NCI-H2196 treated with DMSO at 0.1 percent for 48 hours (cell line): ENCODE measurements around the gene IL1RAP.

ENCODE experiments used
- DNase-seq: peaks from one replicate; lab custom pipeline; 2025; ENCODE audit not compliant: unreplicated experiment; lab: John Stamatoyannopoulos, UW

Gene IL1RAP

GRCh38 chr3:190605385-190605784, 91.5 kb downstream of the IL1RAP start:
- DNase-seq: no peak

- no peak for DNase-seq
Observed at GRCh38 chr3:190606596-190606995, 92.7 kb downstream of the IL1RAP start.

- DNase-seq: no peak
Observed at GRCh38 chr3:190607021-190607420, 93.1 kb downstream of the IL1RAP start.

- DNase-seq: no peak
Observed at GRCh38 chr3:190608850-190609589, 95.1 kb downstream of the IL1RAP start.

GRCh38 chr3:190614226-190615059, 100.6 kb downstream of the IL1RAP start:
- DNase-seq: no peak

GRCh38 chr3:190615060-190615384, 101.1 kb downstream of the IL1RAP start:
- no peak for DNase-seq

- DNase-seq: no peak
Observed at GRCh38 chr3:190615607-190616006, 101.7 kb downstream of the IL1RAP start.

- DNase-seq: no peak
Observed at GRCh38 chr3:190616637-190617036, 102.8 kb downstream of the IL1RAP start.

- no peak for DNase-seq
Observed at GRCh38 chr3:190617185-190617584, 103.3 kb downstream of the IL1RAP start.

GRCh38 chr3:190618330-190619030, 104.6 kb downstream of the IL1RAP start:
- DNase-seq: no peak

GRCh38 chr3:190619353-190619752, 105.5 kb downstream of the IL1RAP start:
- no peak for DNase-seq

GRCh38 chr3:190619761-190620160, 105.9 kb downstream of the IL1RAP start:
- DNase-seq: no peak

GRCh38 chr3:190620886-190621608, 107.2 kb downstream of the IL1RAP start:
- DNase-seq: no peak

GRCh38 chr3:190621927-190622326, 108.0 kb downstream of the IL1RAP start:
- DNase-seq: no peak

- no peak for DNase-seq
Observed at GRCh38 chr3:190624282-190624681, 110.4 kb downstream of the IL1RAP start.

GRCh38 chr3:190626951-190627620, 113.2 kb downstream of the IL1RAP start:
- no peak for DNase-seq

- DNase-seq: no peak
Observed at GRCh38 chr3:190629088-190629487, 115.2 kb downstream of the IL1RAP start.

GRCh38 chr3:190631295-190631694, 117.4 kb downstream of the IL1RAP start:
- no peak for DNase-seq

- DNase-seq: no peak
Observed at GRCh38 chr3:190641564-190641963, 127.7 kb downstream of the IL1RAP start.

GRCh38 chr3:190642016-190642415, 128.1 kb downstream of the IL1RAP start:
- DNase-seq: no peak

- no peak for DNase-seq
Observed at GRCh38 chr3:190644035-190644434, 130.2 kb downstream of the IL1RAP start.
